NCI-H2196 treated with DMSO at 0.1 percent for 48 hours (cell line): Measurements from ENCODE around the gene ATP6V0A1.
A peak's percentile ranks its signal among the peaks of the same experiment; 100 is the strongest.

Experiments used
- DNase-seq: peaks from one replicate; lab custom pipeline; 2025; ENCODE audit not compliant: unreplicated experiment; lab: John Stamatoyannopoulos, UW

Gene ATP6V0A1

GRCh38 chr17:42518046-42518754 is 59.5 kb downstream of the ATP6V0A1 start:
- no peak for DNase-seq

GRCh38 chr17:42518755-42519545 is 60.3 kb downstream of the ATP6V0A1 start:
- no peak for DNase-seq

- DNase-seq: no peak
These were observed 61.1 kb downstream of the ATP6V0A1 start for GRCh38 chr17:42519546-42520491.

- no peak for DNase-seq
These were observed 61.9 kb downstream of the ATP6V0A1 start for GRCh38 chr17:42520540-42520951.

- no peak for DNase-seq
These were observed 62.4 kb downstream of the ATP6V0A1 start for GRCh38 chr17:42521036-42521435.

GRCh38 chr17:42521666-42522262 is 63.1 kb downstream of the ATP6V0A1 start:
- no peak for DNase-seq

- DNase-seq: no peak
These were observed 63.6 kb downstream of the ATP6V0A1 start for GRCh38 chr17:42522263-42522790.

- DNase-seq: no peak
These were observed 64.2 kb downstream of the ATP6V0A1 start for GRCh38 chr17:42522798-42523278.

- DNase-seq: no peak
These were observed 66.5 kb downstream of the ATP6V0A1 start for GRCh38 chr17:42525221-42525620.

GRCh38 chr17:42526031-42526444 is 67.4 kb downstream of the ATP6V0A1 start:
- DNase-seq: no peak

- DNase-seq: no peak
These were observed 69.3 kb downstream of the ATP6V0A1 start for GRCh38 chr17:42527932-42528331.

GRCh38 chr17:42529061-42529460 is 70.4 kb downstream of the ATP6V0A1 start:
- DNase-seq: no peak

- no peak for DNase-seq
These were observed 72.3 kb downstream of the ATP6V0A1 start for GRCh38 chr17:42530952-42531454.

GRCh38 chr17:42531455-42532354 is 73.0 kb downstream of the ATP6V0A1 start:
- DNase-seq: no peak

- DNase-seq: no peak
These were observed 76.7 kb downstream of the ATP6V0A1 start for GRCh38 chr17:42535155-42536047.

GRCh38 chr17:42536048-42536371 is 77.3 kb downstream of the ATP6V0A1 start, which contains the start of gene NAGLU:
NAGLU (plus strand) TSS chr17:42536241; CDS start chr17:42536273, 32 bp downstream.
- peak; percentile 19 for DNase-seq

GRCh38 chr17:42536372-42537155 is 77.9 kb downstream of the ATP6V0A1 start:
- peak; percentile 58 for DNase-seq
